GM12878 (cell line): ENCODE results near the gene C9orf78. TPM values are rescaled to one million over a fixed set of nuclear protein-coding genes. Genes with fewer than 3 reads are reported as not detected.

ENCODE experiments used
- ATAC-seq: fragments of 200-7000 bp; cut with Tn5 transposase; 3 replicates; pipeline ENCODE4 v1.9.1; 2020; ENCODE audit warnings: mild to moderate bottlenecking, moderate library complexity
- BruUV-seq: library from RNA; stranded (reverse); fragments of 400-500 nt; replicated peaks from 2 replicates; lab custom pipeline; 2021; lab: Mats Ljungman, UMichigan
- CTCF ChIA-PET: fragments of 300-600 bp; sonication (Branson Sonifier 250); formaldehyde crosslinking; extraction: SDS; loops from one replicate; lab custom pipeline; 2021; ENCODE audit warnings: inconsistent platforms; lab: Yijun Ruan, JAX
- POLR2A ChIA-PET: fragments of 350-600 bp; formaldehyde crosslinking; extraction: SDS; loops from one replicate; lab custom pipeline; 2021; ENCODE audit warnings: inconsistent platforms; lab: Charles Lee
- RAD21 ChIA-PET: fragments of 300-600 bp; sonication (Branson Sonifier 250); formaldehyde crosslinking; loops from one replicate; lab custom pipeline; 2023; ENCODE audit warnings: antibody characterized with exemption; ENCODE audit not compliant: unreplicated experiment; lab: Charles Lee
- SMC1A ChIA-PET: fragments of 300-600 bp; sonication (Branson Sonifier 250); formaldehyde crosslinking; loops from one replicate; lab custom pipeline; 2023; ENCODE audit not compliant: unreplicated experiment, uncharacterized antibody; lab: Charles Lee
- DNase-seq: peaks from one replicate; pipeline ENCODE4 v3.0.0-alpha.2; 2011; ENCODE audit warnings: low read depth, low spot score
- FAIRE-seq: peaks from 3 replicates; lab custom pipeline; 2011; peaks lifted over from hg19 to GRCh38; lab: Jason Lieb, UNC
- H2AFZ ChIP-seq: 2 replicates; pipeline ENCODE4 v1.6.0; 2011; ENCODE audit warnings: low read depth, low read length, control low read depth; ENCODE audit not compliant: control insufficient read depth
- H3K27ac ChIP-seq: 2 replicates; pipeline ENCODE4 v1.5.1; 2011; ENCODE audit warnings: control low read depth; ENCODE audit not compliant: control insufficient read depth, insufficient read depth
- H3K27me3 ChIP-seq, 2 experiments: replicated peaks in 1 of 2; 2 replicates each; pipeline versions ENCODE4 v1.6.0 to v1.6.1; 2011; ENCODE audit warnings: low read length in 1 of 2; ENCODE audit not compliant: control insufficient read depth in 2 of 2, insufficient read depth in 2 of 2
- H3K36me3 ChIP-seq, 2 experiments: 2 replicates each; pipeline ENCODE4 v1.5.1; 2011; ENCODE audit warnings: low read length in 1 of 2; ENCODE audit not compliant: control insufficient read depth in 2 of 2, insufficient read depth in 2 of 2
- H3K4me1 ChIP-seq: 2 replicates; pipeline ENCODE4 v1.6.1; 2011; ENCODE audit warnings: mild to moderate bottlenecking, low read length, moderate library complexity, mixed read lengths; ENCODE audit not compliant: control insufficient read depth, insufficient read depth
- H3K4me2 ChIP-seq: 2 replicates; pipeline ENCODE4 v1.6.0; 2011; ENCODE audit warnings: control low read depth; ENCODE audit not compliant: control insufficient read depth, insufficient read depth
- H3K4me3 ChIP-seq: fragments of 200-600 bp; sonication (generic); 2 replicates; pipeline ENCODE4 v1.5.1; 2016
- H3K79me2 ChIP-seq: 2 replicates; pipeline ENCODE4 v1.6.0; 2011; ENCODE audit warnings: low read length; ENCODE audit not compliant: control insufficient read depth, insufficient read depth
- H3K9ac ChIP-seq: 2 replicates; pipeline ENCODE4 v1.8.0; 2011; ENCODE audit warnings: low read length, control low read depth, mixed read lengths; ENCODE audit not compliant: control insufficient read depth, insufficient read depth
- H3K9me3 ChIP-seq: replicated peaks from 3 replicates; pipeline ENCODE4 v1.5.1; 2011; ENCODE audit warnings: mild to moderate bottlenecking, low read length; ENCODE audit not compliant: control insufficient read depth, insufficient read depth
- H4K20me1 ChIP-seq: 2 replicates; pipeline ENCODE4 v1.6.0; 2011; ENCODE audit not compliant: control insufficient read depth, insufficient read depth
- ASH2L ChIP-seq: fragments of 300-600, 200-600 bp; sonication (generic); IDR thresholded peaks from 2 replicates; pipeline ENCODE4 v1.6.1; 2017; ENCODE audit warnings: low read depth, mild to moderate bottlenecking, borderline replicate concordance
- CEBPB ChIP-seq, 2 experiments: fragments of 150-350 bp in 1 of 2; IDR thresholded peaks; 2 replicates each; pipeline ENCODE4 v1.6.1; 2012 to 2014; ENCODE audit warnings: low read depth in 2 of 2, low read length in 2 of 2, borderline replicate concordance in 1 of 2, inconsistent platforms in 1 of 2
- REST ChIP-seq: IDR thresholded peaks from 2 replicates; pipeline ENCODE4 v1.6.1; 2012; ENCODE audit warnings: mild to moderate bottlenecking, low read depth, low read length
- TCF3 ChIP-seq: IDR thresholded peaks from 2 replicates; pipeline ENCODE4 v1.6.1; 2012; ENCODE audit warnings: low read depth, mild to moderate bottlenecking, low read length, borderline replicate concordance; ENCODE audit not compliant: insufficient read depth
- YY1 ChIP-seq: IDR thresholded peaks from 2 replicates; pipeline ENCODE4 v1.6.1; 2011; ENCODE audit warnings: low read depth, mild to moderate bottlenecking, low read length
- ZNF24 ChIP-seq: fragments of 450-650 bp; IDR thresholded peaks from 2 replicates; pipeline ENCODE4 v1.6.1; 2017; ENCODE audit warnings: antibody characterized with exemption, mild to moderate bottlenecking
- WGBS: methylation state at CpG from one replicate; pipeline ENCODE4 v1.1.6; 2016; ENCODE audit warnings: low lambda C conversion rate; ENCODE audit not compliant: insufficient replicate concordance, insufficient coverage; ENCODE audit errors: missing lambda C conversion rate; 5-methylcytosine and 5-hydroxymethylcytosine counted together
- in situ Hi-C: fragments of 300-500 bp; cut with MboI; formaldehyde crosslinking; loops from 9 replicates; pipeline ENCODE4 v1.14.3; 2018; ENCODE audit warnings: mixed read lengths
- intact Hi-C: fragments of 100-400 bp; cut with micrococcal nuclease; formaldehyde crosslinking; loops from one replicate; pipeline ENCODE4 v1.14.2; 2022; ENCODE audit not compliant: unreplicated experiment
- polyA plus RNA-seq, 11 experiments: library from polyadenylated mRNA; depleted of rRNA in 4 of 11; unstranded in 6 of 11; stranded (reverse) in 5 of 11; fragments of >200 nt; fragmentation: Nextera tagmentation in 4 of 11; fragmentation: Illumina TruSeq in 1 of 11; extraction: Ambion mirVana in 4 of 11; extraction: Trizol in 1 of 11; gene quantifications; 1 replicate in 1 of 11; 2 replicates in 10 of 11; pipeline versions ENCODE4 v1.2.1 to v1.2.3, GENCODE V29; 2011 to 2016; ENCODE audit warnings: inconsistent platforms in 2 of 11, missing spikeins in 2 of 11, low read depth in 1 of 11
- total RNA-seq, 4 experiments: library from RNA; depleted of rRNA in 3 of 4; stranded (reverse); fragments of >200 nt in 3 of 4; fragmentation: Illumina TruSeq in 1 of 4; extraction: Trizol in 1 of 4; gene quantifications; 2 replicates each; pipeline versions ENCODE4 v1.2.1 to v1.2.3, GENCODE V29; 2013 to 2021
- TF ChIP-seq, protein P1 (sequence below): IDR thresholded peaks from 2 replicates; pipeline ENCODE4 v1.6.1; 2011; ENCODE audit warnings: mild to moderate bottlenecking, low read depth, low read length, moderate library complexity; ENCODE audit not compliant: insufficient replicate concordance

Gene C9orf78
- total and polyA plus RNA-seq, 10 of the 15 experiments (the other 5 are each of a cell fraction or from before 2014, with no cell fraction given), result 23.0 to 60.9 (median 47.5) TPM

- DNase-seq (no peak), ATAC-seq (no peak), FAIRE-seq (no peak)
- Histone ChIP-seq H3K9ac (no peak overlapping the region), H3K4me2 (no peak overlapping the region), H3K4me3 (no peak overlapping the region), H2AFZ (no peak overlapping the region), H3K4me1 (no peaks in the 10 kb centered on the region), H4K20me1 (no peaks in the 10 kb centered on the region), H3K27me3 (no peaks in the 10 kb centered on the region), H3K27ac (no peak overlapping the region), H3K9me3 (no peaks in the 10 kb centered on the region), H3K36me3 (peaks cover 0 to 8% of the 10 kb centered on the region in 2 experiments; a peak in 2 of 4 replicates), H3K79me2 (no peaks in the 10 kb centered on the region)
- intact Hi-C loops, result no loop called here
- ChIA-PET RAD21 (no interaction called here), CTCF (interaction anchor here (0.6 kb wide), 1 partner anchor 122 kb away, joined by 3 read pairs; no protein-coding TSS in a partner anchor), POLR2A (no interaction called here), SMC1A (no interaction called here)
- TF ChIP-seq, protein P1, sequence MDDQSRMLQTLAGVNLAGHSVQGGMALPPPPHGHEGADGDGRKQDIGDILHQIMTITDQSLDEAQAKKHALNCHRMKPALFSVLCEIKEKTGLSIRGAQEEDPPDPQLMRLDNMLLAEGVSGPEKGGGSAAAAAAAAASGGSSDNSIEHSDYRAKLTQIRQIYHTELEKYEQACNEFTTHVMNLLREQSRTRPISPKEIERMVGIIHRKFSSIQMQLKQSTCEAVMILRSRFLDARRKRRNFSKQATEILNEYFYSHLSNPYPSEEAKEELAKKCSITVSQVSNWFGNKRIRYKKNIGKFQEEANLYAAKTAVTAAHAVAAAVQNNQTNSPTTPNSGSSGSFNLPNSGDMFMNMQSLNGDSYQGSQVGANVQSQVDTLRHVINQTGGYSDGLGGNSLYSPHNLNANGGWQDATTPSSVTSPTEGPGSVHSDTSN, result no peak
- TF ChIP-seq TCF3, result no peak
- no peak for TF ChIP-seq YY1
- TF ChIP-seq REST, result no peak
- TF ChIP-seq ZNF24, result no peak
- TF ChIP-seq ASH2L, result no peak
- TF ChIP-seq CEBPB (IDR thresholded peaks at IDR 0.05; ENCODE audit: borderline replicate concordance in 1 of 2, low read depth in 2 of 2, low read length in 2 of 2), result no peak
- in situ Hi-C loops, result no loop called here
- WGBS, result 88% methylated on average over 11 of the region's 11 CpGs
- BruUV-seq, result no TSS peak
These were observed 23.3 kb upstream of the C9orf78 start for GRCh38 chr9:129858167-129858962.
